Adrenal gland (tissue), 5 donors: Measurements from ENCODE around the gene ARL6IP6.

Experiments used
- POLR2A ChIP-seq, 2 donors: fragments of 450-650 bp; IDR thresholded peaks; one replicate each; pipeline ENCODE4 v1.6.1; 2017; ENCODE audit warnings: antibody characterized with exemption in 2 of 2, mild to moderate bottlenecking in 2 of 2, moderate library complexity in 1 of 2
- TF ChIP-seq, protein P1 (sequence below), 6 experiments: fragments of 450-650 bp in 4 of 6; fragments of 200-600 bp in 2 of 6; sonication (generic) in 1 of 6; IDR thresholded peaks; 1 replicate in 5 of 6; 2 replicates in 1 of 6; pipeline versions ENCODE4 v1.5.1 to v1.8.0; 2016 to 2021; ENCODE audit warnings: antibody characterized with exemption in 6 of 6, mild to moderate bottlenecking in 2 of 6, moderate library complexity in 1 of 6
- donor health status: DM: no; HTN: no; CAD: no.

DNA sequence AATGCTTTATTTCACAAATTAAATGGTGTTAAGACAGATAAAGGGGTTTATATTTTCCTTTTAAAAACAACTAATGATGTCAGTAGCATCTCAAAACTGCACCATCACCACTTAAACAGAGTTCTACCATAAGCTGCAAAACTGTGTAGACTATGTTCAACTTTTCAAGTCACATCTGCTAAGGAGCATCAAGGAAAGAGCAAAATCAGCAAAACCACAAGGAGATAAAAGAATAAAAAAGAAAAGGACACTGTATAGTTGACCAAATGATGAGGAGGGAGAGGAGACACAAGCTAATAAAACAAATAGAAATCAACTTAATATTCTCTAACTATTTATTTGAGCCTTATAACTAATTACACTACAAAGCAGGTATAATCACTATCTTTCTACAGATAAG, 35.0 kb upstream of the ARL6IP6 start:
- no peak for TF ChIP-seq POLR2A (IDR thresholded peaks at IDR 0.05)
- TF ChIP-seq, protein P1, sequence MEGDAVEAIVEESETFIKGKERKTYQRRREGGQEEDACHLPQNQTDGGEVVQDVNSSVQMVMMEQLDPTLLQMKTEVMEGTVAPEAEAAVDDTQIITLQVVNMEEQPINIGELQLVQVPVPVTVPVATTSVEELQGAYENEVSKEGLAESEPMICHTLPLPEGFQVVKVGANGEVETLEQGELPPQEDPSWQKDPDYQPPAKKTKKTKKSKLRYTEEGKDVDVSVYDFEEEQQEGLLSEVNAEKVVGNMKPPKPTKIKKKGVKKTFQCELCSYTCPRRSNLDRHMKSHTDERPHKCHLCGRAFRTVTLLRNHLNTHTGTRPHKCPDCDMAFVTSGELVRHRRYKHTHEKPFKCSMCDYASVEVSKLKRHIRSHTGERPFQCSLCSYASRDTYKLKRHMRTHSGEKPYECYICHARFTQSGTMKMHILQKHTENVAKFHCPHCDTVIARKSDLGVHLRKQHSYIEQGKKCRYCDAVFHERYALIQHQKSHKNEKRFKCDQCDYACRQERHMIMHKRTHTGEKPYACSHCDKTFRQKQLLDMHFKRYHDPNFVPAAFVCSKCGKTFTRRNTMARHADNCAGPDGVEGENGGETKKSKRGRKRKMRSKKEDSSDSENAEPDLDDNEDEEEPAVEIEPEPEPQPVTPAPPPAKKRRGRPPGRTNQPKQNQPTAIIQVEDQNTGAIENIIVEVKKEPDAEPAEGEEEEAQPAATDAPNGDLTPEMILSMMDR (IDR thresholded peaks at IDR 0.05), result no peak
